ENCODE results near the gene C17orf75. TPM values are rescaled to one million over a fixed set of nuclear protein-coding genes. Genes with fewer than 3 reads are reported as not detected.

C17orf75 gene
- total and polyA plus RNA-seq, 10 of the 15 experiments (the other 5 are each of a cell fraction or from before 2014, with no cell fraction given), result 21.7 to 53.0 (median 27.3) TPM

DNA sequence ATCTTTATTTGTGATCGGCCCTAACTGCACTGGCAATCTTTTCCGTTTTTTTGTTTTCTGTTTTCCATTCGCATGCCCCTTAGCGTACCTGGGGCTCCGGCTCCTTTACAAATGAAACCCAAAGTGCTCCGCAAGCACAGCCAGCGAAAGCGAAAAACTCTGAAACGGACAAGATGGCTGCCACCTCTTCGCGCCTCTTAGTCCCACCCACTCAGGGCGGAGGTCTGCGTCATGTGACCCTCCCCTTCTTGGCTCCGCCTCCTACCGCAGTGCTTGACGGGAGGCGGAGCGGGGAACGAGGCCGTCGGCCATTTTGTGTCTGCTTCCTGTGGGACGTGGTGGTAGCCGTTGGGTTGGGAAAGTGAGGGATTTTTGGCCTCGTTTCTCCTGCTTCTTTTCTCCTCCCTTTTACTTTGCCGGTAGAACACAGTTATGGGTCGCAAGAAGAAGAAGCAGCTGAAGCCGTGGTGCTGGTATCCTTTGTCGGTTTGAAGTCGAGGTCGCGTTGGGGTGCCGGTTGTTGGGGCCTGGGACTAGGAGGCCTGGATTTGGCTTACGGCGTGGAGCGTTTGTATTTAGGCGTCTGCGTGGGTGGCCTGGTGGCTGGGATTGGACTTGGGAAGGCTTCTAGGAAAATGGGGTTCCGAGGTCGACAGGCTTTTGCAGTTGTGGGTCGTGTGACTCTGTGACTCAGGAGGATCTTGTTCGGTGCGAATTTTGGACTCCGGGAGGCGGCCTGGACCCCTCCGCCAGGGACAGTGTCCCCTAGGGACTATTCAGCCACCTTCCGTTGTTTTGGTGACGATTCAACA is 8.1 kb upstream of the C17orf75 start, which contains the start of gene ZNF207 (continued):
- TF ChIP-seq CBX3 (IDR thresholded peaks at IDR 0.05; ENCODE audit: borderline replicate concordance, low read depth), result no peak
- TF ChIP-seq NFYA (IDR thresholded peaks at IDR 0.05; ENCODE audit: borderline replicate concordance, low read depth, low read length), result no peak
- TF ChIP-seq MYC (IDR thresholded peaks at IDR 0.05; ENCODE audit: insufficient read depth, insufficient read length, insufficient replicate concordance, low read length, severe bottlenecking), result peak; percentile 59
- no peak for TF ChIP-seq BRCA1 (IDR thresholded peaks at IDR 0.05; ENCODE audit: low read depth, low read length)
- peak; percentile 46; the same call in 1 of the 2 replicates for TF ChIP-seq ESRRA (IDR thresholded peaks at IDR 0.05; ENCODE audit: low read length)
- no peak for TF ChIP-seq CHD4 (IDR thresholded peaks at IDR 0.05)
- TF ChIP-seq WRNIP1 (IDR thresholded peaks at IDR 0.05; ENCODE audit: borderline replicate concordance, low read depth, low read length), result no peak
- TF ChIP-seq TARDBP (IDR thresholded peaks at IDR 0.05; ENCODE audit: borderline replicate concordance), result no peak
- TF ChIP-seq TCF12 (IDR thresholded peaks at IDR 0.05; ENCODE audit: low read depth, low read length), result peak; percentile 58; the same call in 1 of the 2 replicates
- no peak for TF ChIP-seq RAD21 (IDR thresholded peaks at IDR 0.05; ENCODE audit: insufficient read depth, low read depth, low read length)
- TF ChIP-seq BCL11A (IDR thresholded peaks at IDR 0.05; ENCODE audit: low read depth, low read length), result no peak
- TF ChIP-seq, protein P1, sequence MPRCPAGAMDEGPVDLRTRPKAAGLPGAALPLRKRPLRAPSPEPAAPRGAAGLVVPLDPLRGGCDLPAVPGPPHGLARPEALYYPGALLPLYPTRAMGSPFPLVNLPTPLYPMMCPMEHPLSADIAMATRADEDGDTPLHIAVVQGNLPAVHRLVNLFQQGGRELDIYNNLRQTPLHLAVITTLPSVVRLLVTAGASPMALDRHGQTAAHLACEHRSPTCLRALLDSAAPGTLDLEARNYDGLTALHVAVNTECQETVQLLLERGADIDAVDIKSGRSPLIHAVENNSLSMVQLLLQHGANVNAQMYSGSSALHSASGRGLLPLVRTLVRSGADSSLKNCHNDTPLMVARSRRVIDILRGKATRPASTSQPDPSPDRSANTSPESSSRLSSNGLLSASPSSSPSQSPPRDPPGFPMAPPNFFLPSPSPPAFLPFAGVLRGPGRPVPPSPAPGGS (IDR thresholded peaks at IDR 0.05; ENCODE audit: borderline replicate concordance, insufficient read depth, low read depth, low read length, poor library complexity, severe bottlenecking), result no peak
- TF ChIP-seq, protein P2, sequence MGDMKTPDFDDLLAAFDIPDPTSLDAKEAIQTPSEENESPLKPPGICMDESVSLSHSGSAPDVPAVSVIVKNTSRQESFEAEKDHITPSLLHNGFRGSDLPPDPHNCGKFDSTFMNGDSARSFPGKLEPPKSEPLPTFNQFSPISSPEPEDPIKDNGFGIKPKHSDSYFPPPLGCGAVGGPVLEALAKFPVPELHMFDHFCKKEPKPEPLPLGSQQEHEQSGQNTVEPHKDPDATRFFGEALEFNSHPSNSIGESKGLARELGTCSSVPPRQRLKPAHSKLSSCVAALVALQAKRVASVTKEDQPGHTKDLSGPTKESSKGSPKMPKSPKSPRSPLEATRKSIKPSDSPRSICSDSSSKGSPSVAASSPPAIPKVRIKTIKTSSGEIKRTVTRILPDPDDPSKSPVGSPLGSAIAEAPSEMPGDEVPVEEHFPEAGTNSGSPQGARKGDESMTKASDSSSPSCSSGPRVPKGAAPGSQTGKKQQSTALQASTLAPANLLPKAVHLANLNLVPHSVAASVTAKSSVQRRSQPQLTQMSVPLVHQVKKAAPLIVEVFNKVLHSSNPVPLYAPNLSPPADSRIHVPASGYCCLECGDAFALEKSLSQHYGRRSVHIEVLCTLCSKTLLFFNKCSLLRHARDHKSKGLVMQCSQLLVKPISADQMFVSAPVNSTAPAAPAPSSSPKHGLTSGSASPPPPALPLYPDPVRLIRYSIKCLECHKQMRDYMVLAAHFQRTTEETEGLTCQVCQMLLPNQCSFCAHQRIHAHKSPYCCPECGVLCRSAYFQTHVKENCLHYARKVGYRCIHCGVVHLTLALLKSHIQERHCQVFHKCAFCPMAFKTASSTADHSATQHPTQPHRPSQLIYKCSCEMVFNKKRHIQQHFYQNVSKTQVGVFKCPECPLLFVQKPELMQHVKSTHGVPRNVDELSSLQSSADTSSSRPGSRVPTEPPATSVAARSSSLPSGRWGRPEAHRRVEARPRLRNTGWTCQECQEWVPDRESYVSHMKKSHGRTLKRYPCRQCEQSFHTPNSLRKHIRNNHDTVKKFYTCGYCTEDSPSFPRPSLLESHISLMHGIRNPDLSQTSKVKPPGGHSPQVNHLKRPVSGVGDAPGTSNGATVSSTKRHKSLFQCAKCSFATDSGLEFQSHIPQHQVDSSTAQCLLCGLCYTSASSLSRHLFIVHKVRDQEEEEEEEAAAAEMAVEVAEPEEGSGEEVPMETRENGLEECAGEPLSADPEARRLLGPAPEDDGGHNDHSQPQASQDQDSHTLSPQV (IDR thresholded peaks at IDR 0.05), result no peak
- 0 out of 2 replicates have a peak, but pooled peaks have one; percentile 0 for TF ChIP-seq ASH2L (IDR thresholded peaks at IDR 0.05; ENCODE audit: borderline replicate concordance, low read depth)
- TF ChIP-seq CBX5 (IDR thresholded peaks at IDR 0.05; ENCODE audit: low read depth), result no peak
- no peak for TF ChIP-seq ZNF274 (IDR thresholded peaks at IDR 0.05; ENCODE audit: insufficient read depth, insufficient read length)
- TF ChIP-seq HDAC6 (IDR thresholded peaks at IDR 0.05; ENCODE audit: unreplicated experiment), result peak; percentile 63
- no peak for TF ChIP-seq IRF3 (IDR thresholded peaks at IDR 0.05)
- no peak for TF ChIP-seq EP300 (IDR thresholded peaks at IDR 0.05; ENCODE audit: borderline replicate concordance in 1 of 2, control insufficient read depth in 1 of 2, low read depth in 2 of 2, low read length in 2 of 2)
- TF ChIP-seq RBBP5 (conservative IDR thresholded peaks at IDR 0.05), result no peak
- TF ChIP-seq, protein P3, sequence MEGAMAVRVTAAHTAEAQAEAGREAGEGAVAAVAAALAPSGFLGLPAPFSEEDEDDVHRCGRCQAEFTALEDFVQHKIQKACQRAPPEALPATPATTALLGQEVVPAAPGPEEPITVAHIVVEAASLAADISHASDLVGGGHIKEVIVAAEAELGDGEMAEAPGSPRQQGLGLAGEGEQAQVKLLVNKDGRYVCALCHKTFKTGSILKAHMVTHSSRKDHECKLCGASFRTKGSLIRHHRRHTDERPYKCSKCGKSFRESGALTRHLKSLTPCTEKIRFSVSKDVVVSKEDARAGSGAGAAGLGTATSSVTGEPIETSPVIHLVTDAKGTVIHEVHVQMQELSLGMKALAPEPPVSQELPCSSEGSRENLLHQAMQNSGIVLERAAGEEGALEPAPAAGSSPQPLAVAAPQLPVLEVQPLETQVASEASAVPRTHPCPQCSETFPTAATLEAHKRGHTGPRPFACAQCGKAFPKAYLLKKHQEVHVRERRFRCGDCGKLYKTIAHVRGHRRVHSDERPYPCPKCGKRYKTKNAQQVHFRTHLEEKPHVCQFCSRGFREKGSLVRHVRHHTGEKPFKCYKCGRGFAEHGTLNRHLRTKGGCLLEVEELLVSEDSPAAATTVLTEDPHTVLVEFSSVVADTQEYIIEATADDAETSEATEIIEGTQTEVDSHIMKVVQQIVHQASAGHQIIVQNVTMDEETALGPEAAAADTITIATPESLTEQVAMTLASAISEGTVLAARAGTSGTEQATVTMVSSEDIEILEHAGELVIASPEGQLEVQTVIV (IDR thresholded peaks at IDR 0.05; ENCODE audit: borderline replicate concordance, partially characterized antibody), result no peak
